GM12878 (cell line): Measurements from ENCODE around the gene MCEE. TPM values are rescaled to one million over a fixed set of nuclear protein-coding genes. Genes with fewer than 3 reads are reported as not detected.

Source experiments
- ATAC-seq: fragments of 200-7000 bp; cut with Tn5 transposase; 3 replicates; pipeline ENCODE4 v1.9.1; 2020; ENCODE audit warnings: mild to moderate bottlenecking, moderate library complexity
- BruUV-seq: library from RNA; stranded (reverse); fragments of 400-500 nt; replicated peaks from 2 replicates; lab custom pipeline; 2021; lab: Mats Ljungman, UMichigan
- CTCF ChIA-PET: fragments of 300-600 bp; sonication (Branson Sonifier 250); formaldehyde crosslinking; extraction: SDS; loops from one replicate; lab custom pipeline; 2021; ENCODE audit warnings: inconsistent platforms; lab: Yijun Ruan, JAX
- POLR2A ChIA-PET: fragments of 350-600 bp; formaldehyde crosslinking; extraction: SDS; loops from one replicate; lab custom pipeline; 2021; ENCODE audit warnings: inconsistent platforms; lab: Charles Lee
- RAD21 ChIA-PET: fragments of 300-600 bp; sonication (Branson Sonifier 250); formaldehyde crosslinking; loops from one replicate; lab custom pipeline; 2023; ENCODE audit warnings: antibody characterized with exemption; ENCODE audit not compliant: unreplicated experiment; lab: Charles Lee
- SMC1A ChIA-PET: fragments of 300-600 bp; sonication (Branson Sonifier 250); formaldehyde crosslinking; loops from one replicate; lab custom pipeline; 2023; ENCODE audit not compliant: unreplicated experiment, uncharacterized antibody; lab: Charles Lee
- DNase-seq: peaks from one replicate; pipeline ENCODE4 v3.0.0-alpha.2; 2011; ENCODE audit warnings: low read depth, low spot score
- FAIRE-seq: peaks from 3 replicates; lab custom pipeline; 2011; peaks lifted over from hg19 to GRCh38; lab: Jason Lieb, UNC
- H2AFZ ChIP-seq: 2 replicates; pipeline ENCODE4 v1.6.0; 2011; ENCODE audit warnings: low read depth, low read length, control low read depth; ENCODE audit not compliant: control insufficient read depth
- H3K27ac ChIP-seq: 2 replicates; pipeline ENCODE4 v1.5.1; 2011; ENCODE audit warnings: control low read depth; ENCODE audit not compliant: control insufficient read depth, insufficient read depth
- H3K27me3 ChIP-seq, 2 experiments: replicated peaks in 1 of 2; 2 replicates each; pipeline versions ENCODE4 v1.6.0 to v1.6.1; 2011; ENCODE audit warnings: low read length in 1 of 2; ENCODE audit not compliant: control insufficient read depth in 2 of 2, insufficient read depth in 2 of 2
- H3K36me3 ChIP-seq, 2 experiments: 2 replicates each; pipeline ENCODE4 v1.5.1; 2011; ENCODE audit warnings: low read length in 1 of 2; ENCODE audit not compliant: control insufficient read depth in 2 of 2, insufficient read depth in 2 of 2
- H3K4me1 ChIP-seq: 2 replicates; pipeline ENCODE4 v1.6.1; 2011; ENCODE audit warnings: mild to moderate bottlenecking, low read length, moderate library complexity, mixed read lengths; ENCODE audit not compliant: control insufficient read depth, insufficient read depth
- H3K4me2 ChIP-seq: 2 replicates; pipeline ENCODE4 v1.6.0; 2011; ENCODE audit warnings: control low read depth; ENCODE audit not compliant: control insufficient read depth, insufficient read depth
- H3K4me3 ChIP-seq: fragments of 200-600 bp; sonication (generic); 2 replicates; pipeline ENCODE4 v1.5.1; 2016
- H3K79me2 ChIP-seq: 2 replicates; pipeline ENCODE4 v1.6.0; 2011; ENCODE audit warnings: low read length; ENCODE audit not compliant: control insufficient read depth, insufficient read depth
- H3K9ac ChIP-seq: 2 replicates; pipeline ENCODE4 v1.8.0; 2011; ENCODE audit warnings: low read length, control low read depth, mixed read lengths; ENCODE audit not compliant: control insufficient read depth, insufficient read depth
- H3K9me3 ChIP-seq: replicated peaks from 3 replicates; pipeline ENCODE4 v1.5.1; 2011; ENCODE audit warnings: mild to moderate bottlenecking, low read length; ENCODE audit not compliant: control insufficient read depth, insufficient read depth
- H4K20me1 ChIP-seq: 2 replicates; pipeline ENCODE4 v1.6.0; 2011; ENCODE audit not compliant: control insufficient read depth, insufficient read depth
- ASH2L ChIP-seq: fragments of 300-600, 200-600 bp; sonication (generic); IDR thresholded peaks from 2 replicates; pipeline ENCODE4 v1.6.1; 2017; ENCODE audit warnings: low read depth, mild to moderate bottlenecking, borderline replicate concordance
- ATF7 ChIP-seq: fragments of 450-650 bp; IDR thresholded peaks from 2 replicates; pipeline ENCODE4 v1.6.1; 2016; ENCODE audit warnings: low read depth, mild to moderate bottlenecking
- BCL11A ChIP-seq: IDR thresholded peaks from 2 replicates; pipeline ENCODE4 v1.6.1; 2011; ENCODE audit warnings: low read depth, low read length
- BMI1 ChIP-seq: fragments of 450-650 bp; IDR thresholded peaks from 2 replicates; pipeline ENCODE4 v1.6.1; 2016; ENCODE audit warnings: mild to moderate bottlenecking, moderate library complexity, borderline replicate concordance
- CBFB ChIP-seq: IDR thresholded peaks from 2 replicates; pipeline ENCODE4 v1.6.1; 2016; ENCODE audit warnings: antibody characterized with exemption, low read depth
- CHD4 ChIP-seq: fragments of 200-600 bp; sonication (generic); IDR thresholded peaks from 2 replicates; pipeline ENCODE4 v1.6.1; 2016; ENCODE audit warnings: mild to moderate bottlenecking
- CREB1 ChIP-seq: IDR thresholded peaks from 2 replicates; pipeline ENCODE4 v1.6.1; 2012; ENCODE audit warnings: low read depth, mild to moderate bottlenecking, inconsistent platforms
- FOXK2 ChIP-seq: fragments of 450-650 bp; IDR thresholded peaks from 2 replicates; pipeline ENCODE4 v1.6.1; 2017; ENCODE audit warnings: mild to moderate bottlenecking, moderate library complexity
- HDAC2 ChIP-seq: fragments of 200-600 bp; sonication (generic); IDR thresholded peaks from 2 replicates; pipeline ENCODE4 v1.6.1; 2017
- IRF4 ChIP-seq: IDR thresholded peaks from 2 replicates; pipeline ENCODE4 v1.6.1; 2011; ENCODE audit warnings: low read depth, low read length
- KDM1A ChIP-seq: fragments of 200-600 bp; sonication (generic); IDR thresholded peaks from 2 replicates; pipeline ENCODE4 v1.6.1; 2016; ENCODE audit warnings: borderline replicate concordance
- LARP7 ChIP-seq: fragments of 450-650 bp; IDR thresholded peaks from 2 replicates; pipeline ENCODE4 v1.6.1; 2017; ENCODE audit warnings: mild to moderate bottlenecking
- MXI1 ChIP-seq: fragments of 150-350 bp; IDR thresholded peaks from 2 replicates; pipeline ENCODE4 v1.6.1; 2011; ENCODE audit warnings: low read depth, mild to moderate bottlenecking, inconsistent platforms, low read length, improper control_type of control experiment
- MYB ChIP-seq: fragments of 150-350 bp; IDR thresholded peaks from 2 replicates; pipeline ENCODE4 v1.6.1; 2014; ENCODE audit warnings: mild to moderate bottlenecking, low read depth, low read length, borderline replicate concordance
- RBBP5 ChIP-seq: fragments of 200-600 bp; sonication (generic); conservative IDR thresholded peaks from 2 replicates; pipeline ENCODE4 v1.6.1; 2016
- SMAD1 ChIP-seq: fragments of 450-650 bp; IDR thresholded peaks from 2 replicates; pipeline ENCODE4 v1.6.1; 2018; ENCODE audit warnings: mild to moderate bottlenecking, low read depth; ENCODE audit not compliant: partially characterized antibody
- SMC3 ChIP-seq: IDR thresholded peaks from 2 replicates; pipeline ENCODE4 v1.6.1; 2011; ENCODE audit warnings: low read length, improper control_type of control experiment, borderline replicate concordance
- SPI1 ChIP-seq: IDR thresholded peaks from 2 replicates; pipeline ENCODE4 v1.6.1; 2011; ENCODE audit warnings: low read depth, mild to moderate bottlenecking, low read length, moderate library complexity, borderline replicate concordance; ENCODE audit not compliant: insufficient read depth
- STAT1 ChIP-seq: fragments of 450-650 bp; conservative IDR thresholded peaks from 2 replicates; pipeline ENCODE4 v1.6.1; 2014; ENCODE audit warnings: antibody characterized with exemption, mild to moderate bottlenecking
- STAT3 ChIP-seq: IDR thresholded peaks from 2 replicates; pipeline ENCODE4 v1.6.1; 2011; ENCODE audit warnings: low read depth, low read length, improper control_type of control experiment
- ZBED1 ChIP-seq: IDR thresholded peaks from 2 replicates; pipeline ENCODE4 v1.6.1; 2016; ENCODE audit warnings: borderline replicate concordance
- ZBTB4 ChIP-seq: fragments of 450-650 bp; formaldehyde crosslinking; IDR thresholded peaks from 2 replicates; pipeline ENCODE4 v1.4.0; 2022; ENCODE audit warnings: mild to moderate bottlenecking, moderate library complexity
- ZNF384 ChIP-seq: IDR thresholded peaks from 2 replicates; pipeline ENCODE4 v1.6.1; 2012; ENCODE audit warnings: low read depth, mild to moderate bottlenecking, low read length, improper control_type of control experiment, borderline replicate concordance
- ZNF622 ChIP-seq: fragments of 450-650 bp; IDR thresholded peaks from 2 replicates; pipeline ENCODE4 v1.6.1; 2017; ENCODE audit warnings: mild to moderate bottlenecking, inconsistent platforms
- ZSCAN29 ChIP-seq: fragments of 450-650 bp; IDR thresholded peaks from 2 replicates; pipeline ENCODE4 v1.6.1; 2017; ENCODE audit warnings: mild to moderate bottlenecking, moderate library complexity
- WGBS: methylation state at CpG from one replicate; pipeline ENCODE4 v1.1.6; 2016; ENCODE audit warnings: low lambda C conversion rate; ENCODE audit not compliant: insufficient replicate concordance, insufficient coverage; ENCODE audit errors: missing lambda C conversion rate; 5-methylcytosine and 5-hydroxymethylcytosine counted together
- in situ Hi-C: fragments of 300-500 bp; cut with MboI; formaldehyde crosslinking; loops from 9 replicates; pipeline ENCODE4 v1.14.3; 2018; ENCODE audit warnings: mixed read lengths
- intact Hi-C: fragments of 100-400 bp; cut with micrococcal nuclease; formaldehyde crosslinking; loops from one replicate; pipeline ENCODE4 v1.14.2; 2022; ENCODE audit not compliant: unreplicated experiment
- polyA plus RNA-seq, 11 experiments: library from polyadenylated mRNA; depleted of rRNA in 4 of 11; unstranded in 6 of 11; stranded (reverse) in 5 of 11; fragments of >200 nt; fragmentation: Nextera tagmentation in 4 of 11; fragmentation: Illumina TruSeq in 1 of 11; extraction: Ambion mirVana in 4 of 11; extraction: Trizol in 1 of 11; gene quantifications; 1 replicate in 1 of 11; 2 replicates in 10 of 11; pipeline versions ENCODE4 v1.2.1 to v1.2.3, GENCODE V29; 2011 to 2016; ENCODE audit warnings: inconsistent platforms in 2 of 11, missing spikeins in 2 of 11, low read depth in 1 of 11
- total RNA-seq, 4 experiments: library from RNA; depleted of rRNA in 3 of 4; stranded (reverse); fragments of >200 nt in 3 of 4; fragmentation: Illumina TruSeq in 1 of 4; extraction: Trizol in 1 of 4; gene quantifications; 2 replicates each; pipeline versions ENCODE4 v1.2.1 to v1.2.3, GENCODE V29; 2013 to 2021

MCEE gene
- total and polyA plus RNA-seq, 10 of the 15 experiments (the other 5 are each of a cell fraction or from before 2014, with no cell fraction given): 17.3 to 63.4 (median 20.9) TPM

- ChIA-PET POLR2A (interaction anchor here (0.5 to 8.3 kb wide), 13 partner anchors 8 to 1651 kb away, joined by 3 to 62 read pairs (median 5); partner anchors contain the start of genes ANKRD53, MCEE, MPHOSPH10 and ZNF638), RAD21 (interaction anchor here (0.8 to 5.8 kb wide), 12 partner anchors 8 to 281 kb away, joined by 3 to 77 read pairs (median 7); partner anchors contain the start of genes MCEE and MPHOSPH10), CTCF (interaction anchor here (0.6 to 5.5 kb wide), 20 partner anchors 10 to 1686 kb away, joined by 3 to 101 read pairs (median 8); partner anchors contain the start of genes MCEE, MPHOSPH10 and ZNF638), SMC1A (interaction anchor here (0.9 to 7.6 kb wide), 15 partner anchors 8 to 261 kb away, joined by 3 to 93 read pairs (median 8); partner anchors contain the start of genes MCEE and MPHOSPH10)
- WGBS: 3% methylated on average over 14 of the region's 14 CpGs
- DNase-seq (peak; percentile 94), FAIRE-seq (peak; percentile 94), ATAC-seq (peak; percentile 55)
- peaks cover 68% of the 10 kb centered on the region for H3K79me2 ChIP-seq
- H3K9ac ChIP-seq: peak overlapping the region; percentile 78
- peaks cover 11 to 30% of the 10 kb centered on the region in 2 experiments for H3K36me3 ChIP-seq
- intact Hi-C loops (loop anchor here (2.0 kb wide), 1 partner anchor 59 kb away; the partner anchor contains the start of genes MCEE and MPHOSPH10), in situ Hi-C loops (no loop called here)
- H3K27me3 ChIP-seq: no peaks in the 10 kb centered on the region
- BruUV-seq: no TSS peak
- peaks cover 32% of the 10 kb centered on the region for H3K4me1 ChIP-seq
- H3K27ac ChIP-seq: peak overlapping the region; percentile 95
- no peaks in the 10 kb centered on the region for H4K20me1 ChIP-seq
- peak overlapping the region; percentile 25; the same call in 1 of the 2 replicates for H2AFZ ChIP-seq
- peak overlapping the region; percentile 99 for H3K4me2 ChIP-seq
- no peaks in the 10 kb centered on the region for H3K9me3 ChIP-seq
- H3K4me3 ChIP-seq: peak overlapping the region; percentile 70
- TF ChIP-seq SMAD1 (peak; percentile 97), FOXK2 (no peak), CREB1 (no peak), ZBED1 (0 out of 2 replicates have a peak, but pooled peaks have one; percentile 49), ZNF622 (no peak), ZNF384 (no peak), SPI1 (peak; percentile 99), ASH2L (no peak), LARP7 (no peak), CHD4 (no peak), RBBP5 (no peak), MXI1 (peak; percentile 17; the same call in 1 of the 2 replicates), IRF4 (peak; percentile 83), ZBTB4 (no peak), ZSCAN29 (no peak), STAT1 (no peak), ATF7 (peak; percentile 83), BMI1 (no peak), MYB (no peak), BCL11A (peak; percentile 68; the same call in 1 of the 2 replicates), STAT3 (no peak), KDM1A (no peak), CBFB (no peak), SMC3 (no peak), HDAC2 (no peak)
These were observed 58.2 kb downstream of the MCEE start for GRCh38 chr2:71071681-71072398.
